HepG2 (cell line): ENCODE results near the gene TRPV4. TPM values are rescaled to one million over a fixed set of nuclear protein-coding genes. Genes with fewer than 3 reads are reported as not detected.

ENCODE experiments used
- ATAC-seq: fragments of 200-7000 bp; cut with Tn5 transposase; 3 replicates; pipeline ENCODE4 v1.9.1; 2020; ENCODE audit warnings: mild to moderate bottlenecking, moderate library complexity
- BruUV-seq: library from RNA; stranded (reverse); fragments of 400-500 nt; replicated peaks from 2 replicates; lab custom pipeline; 2021; lab: Mats Ljungman, UMichigan
- CTCF ChIA-PET: fragments of 300-600 bp; formaldehyde crosslinking; extraction: SDS; loops from one replicate; lab custom pipeline; 2021; ENCODE audit warnings: low total read pairs, inconsistent platforms, low intra/inter-chr PET ratio; lab: Yijun Ruan, JAX
- POLR2A ChIA-PET: fragments of 350-600 bp; sonication (Branson Sonifier 250); formaldehyde crosslinking; loops from one replicate; lab custom pipeline; 2020; ENCODE audit warnings: antibody characterized with exemption, inconsistent platforms; lab: Yijun Ruan, JAX
- DNase-seq: peaks from one replicate; pipeline ENCODE4 v3.0.0-alpha.2; 2015; ENCODE audit warnings: low spot score
- FAIRE-seq: peaks from 3 replicates; lab custom pipeline; 2011; peaks lifted over from hg19 to GRCh38; lab: Jason Lieb, UNC
- H2AFZ ChIP-seq: one replicate; pipeline ENCODE4 v1.6.1; 2011; ENCODE audit warnings: low read length, inconsistent platforms
- H3K27ac ChIP-seq: fragments of 300-600 bp; 3 replicates; pipeline ENCODE4 v1.8.0; 2011; ENCODE audit warnings: mixed run types, mild to moderate bottlenecking, mixed read lengths, low read length, inconsistent platforms; ENCODE audit not compliant: insufficient read depth; ENCODE audit errors: extremely low read length
- H3K27me3 ChIP-seq, 2 experiments: fragments of 200-600 bp in 1 of 2; 2 replicates in 1 of 2; 3 replicates in 1 of 2; pipeline versions ENCODE4 v1.6.0 to v1.8.0; 2011; ENCODE audit warnings: low read length in 2 of 2, mild to moderate bottlenecking in 2 of 2, moderate library complexity in 2 of 2, inconsistent platforms in 1 of 2; ENCODE audit not compliant: insufficient read depth in 2 of 2, control insufficient read depth in 1 of 2
- H3K36me3 ChIP-seq, 2 experiments: fragments of 200-600 bp in 1 of 2; replicated peaks in 1 of 2; 2 replicates in 1 of 2; 3 replicates in 1 of 2; pipeline versions ENCODE4 v1.5.1 to v1.8.0; 2011; ENCODE audit warnings: low read length in 2 of 2, inconsistent platforms in 1 of 2; ENCODE audit not compliant: insufficient read depth in 2 of 2, control insufficient read depth in 1 of 2
- H3K4me1 ChIP-seq: 2 replicates; pipeline ENCODE4 v1.5.1; 2012; ENCODE audit warnings: low read length, inconsistent platforms; ENCODE audit not compliant: insufficient read depth
- H3K4me2 ChIP-seq: 2 replicates; pipeline ENCODE4 v1.6.0; 2011; ENCODE audit warnings: low read depth, low read length, inconsistent platforms
- H3K4me3 ChIP-seq, 3 experiments: fragments of 200-600 bp in 1 of 3; sonication (generic), shearing (Covaris generic) in 1 of 3; replicated peaks in 1 of 3; 2 replicates each; pipeline ENCODE4 v1.5.1; 2011 to 2016; ENCODE audit warnings: low read length in 3 of 3, inconsistent platforms in 2 of 3, low read depth in 2 of 3, mild to moderate bottlenecking in 2 of 3, control low read depth in 1 of 3, mixed read lengths in 1 of 3; ENCODE audit not compliant: insufficient read depth in 1 of 3
- H3K79me2 ChIP-seq: one replicate; pipeline ENCODE4 v1.6.1; 2011; ENCODE audit warnings: low read length, inconsistent platforms; ENCODE audit not compliant: insufficient read depth
- H3K9ac ChIP-seq: 2 replicates; pipeline ENCODE4 v1.6.0; 2011; ENCODE audit warnings: mild to moderate bottlenecking, low read depth, low read length, inconsistent platforms; ENCODE audit not compliant: insufficient read depth
- H3K9me3 ChIP-seq: 2 replicates; pipeline ENCODE4 v1.5.1; 2012; ENCODE audit warnings: mild to moderate bottlenecking, low read length
- H4K20me1 ChIP-seq: 2 replicates; pipeline ENCODE4 v1.6.0; 2011; ENCODE audit warnings: inconsistent platforms, mild to moderate bottlenecking, low read length, moderate library complexity; ENCODE audit not compliant: insufficient read depth
- FOXC1 ChIP-seq: sonication (generic); formaldehyde crosslinking; IDR thresholded peaks from 2 replicates; pipeline ENCODE4 v1.8.0; 2022; ENCODE audit warnings: mild to moderate bottlenecking, missing genetic modification reagents, borderline replicate concordance
- GLMP ChIP-seq: sonication (generic); formaldehyde crosslinking; IDR thresholded peaks from 2 replicates; pipeline ENCODE4 v1.9.0; 2021; ENCODE audit warnings: missing genetic modification reagents, mild to moderate bottlenecking, borderline replicate concordance
- GMEB1 ChIP-seq: sonication (generic); formaldehyde crosslinking; IDR thresholded peaks from 2 replicates; pipeline ENCODE4 v1.5.1; 2020; ENCODE audit warnings: missing genetic modification reagents, mild to moderate bottlenecking, borderline replicate concordance
- MNT ChIP-seq: fragments of 450-650 bp; IDR thresholded peaks from 2 replicates; pipeline ENCODE4 v1.6.1; 2016
- NFYC ChIP-seq: IDR thresholded peaks from 2 replicates; pipeline ENCODE4 v1.6.1; 2016; ENCODE audit warnings: missing genetic modification reagents, missing compliant biosample characterization
- POLR2G ChIP-seq: fragments of 200-400 bp; formaldehyde crosslinking; IDR thresholded peaks from 2 replicates; pipeline ENCODE4 v1.6.1; 2018; ENCODE audit warnings: mild to moderate bottlenecking, low read depth, low read length, moderate library complexity
- SIN3A ChIP-seq: IDR thresholded peaks from 2 replicates; pipeline ENCODE4 v1.6.1; 2011; ENCODE audit warnings: low read depth, mild to moderate bottlenecking, control low read depth, low read length, borderline replicate concordance
- SNAPC2 ChIP-seq: sonication (generic); formaldehyde crosslinking; IDR thresholded peaks from 2 replicates; pipeline ENCODE4 v1.8.1; 2022; ENCODE audit warnings: mild to moderate bottlenecking, missing genetic modification reagents
- ZFX ChIP-seq: sonication (generic); formaldehyde crosslinking; IDR thresholded peaks from 2 replicates; pipeline ENCODE4 v1.4.0; 2020; ENCODE audit warnings: mild to moderate bottlenecking, low read depth, missing genetic modification reagents, moderate library complexity
- ZNF274 ChIP-seq: sonication (generic); formaldehyde crosslinking; IDR thresholded peaks from 2 replicates; pipeline ENCODE4 v1.5.1; 2020; ENCODE audit warnings: mild to moderate bottlenecking, missing genetic modification reagents
- ZNF292 ChIP-seq: sonication (generic); formaldehyde crosslinking; IDR thresholded peaks from 2 replicates; pipeline ENCODE4 v1.8.1; 2022; ENCODE audit warnings: mild to moderate bottlenecking, low read depth, missing genetic modification reagents, borderline replicate concordance
- ZNF350 ChIP-seq: sonication (generic); formaldehyde crosslinking; IDR thresholded peaks from 2 replicates; pipeline ENCODE4 v1.4.0; 2020; ENCODE audit warnings: mild to moderate bottlenecking, low read depth, missing genetic modification reagents, borderline replicate concordance
- ZNF367 ChIP-seq: sonication (generic); formaldehyde crosslinking; IDR thresholded peaks from 2 replicates; pipeline ENCODE4 v1.4.0; 2020; ENCODE audit warnings: missing genetic modification reagents, borderline replicate concordance
- WGBS: methylation state at CpG from one replicate; pipeline ENCODE4 v1.1.6; 2017; ENCODE audit warnings: low lambda C conversion rate; 5-methylcytosine and 5-hydroxymethylcytosine counted together
- in situ Hi-C: cut with HindIII; loops from 2 replicates; pipeline ENCODE4 v1.10.0; 2017; ENCODE audit warnings: low pct_unique_long_range_greater_than_20kb; ENCODE audit not compliant: extremely low pct_ligation_motif_present
- intact Hi-C: fragments of 100-400 bp; cut with micrococcal nuclease; formaldehyde crosslinking; loops from one replicate; pipeline ENCODE4 v1.10.0; 2022; ENCODE audit not compliant: unreplicated experiment
- polyA plus RNA-seq, 8 experiments: library from polyadenylated mRNA; depleted of rRNA in 3 of 8; stranded (reverse) in 7 of 8; unstranded in 1 of 8; fragments of >200 nt; fragmentation: Illumina TruSeq in 4 of 8; extraction: Trizol in 4 of 8; gene quantifications; 2 replicates each; pipeline versions ENCODE4 v1.2.1 to v1.2.3, GENCODE V29; 2011 to 2016; ENCODE audit warnings: low read depth in 4 of 8, missing spikeins in 1 of 8, mixed read lengths in 1 of 8; ENCODE audit not compliant: insufficient read depth in 1 of 8
- total RNA-seq, 5 experiments: library from RNA; depleted of rRNA; stranded (reverse); fragments of >200 nt; fragmentation: Illumina TruSeq; extraction: Trizol; gene quantifications; 2 replicates each; pipeline ENCODE4 v1.2.3, GENCODE V29; 2016; ENCODE audit warnings: low read depth in 1 of 5
- TF ChIP-seq, protein P1 (sequence below): IDR thresholded peaks from 2 replicates; pipeline ENCODE4 v1.4.0; 2020; ENCODE audit warnings: mild to moderate bottlenecking, missing genetic modification reagents

TRPV4 gene
- total and polyA plus RNA-seq, 2 of the 13 experiments (the other 11 are each of a cell fraction or from before 2014, with no cell fraction given) = 0.66 to 4.7 TPM

GRCh38 chr12:109773384-109774011, 59.7 kb downstream of the TRPV4 start:
- FAIRE-seq (no peak), DNase-seq (no peak), ATAC-seq (peak; percentile 62)
- H3K36me3 ChIP-seq = peaks cover 1 to 6% of the 10 kb centered on the region in 2 experiments; a peak in 1 of 5 replicates
- peak overlapping the region; percentile 24 to 65 (median 33); a peak in 5 of 6 replicates for H3K4me3 ChIP-seq
- intact Hi-C loops = loop anchor here (2.0 kb wide), 1 partner anchor 55 kb away; no protein-coding TSS in a partner anchor
- H3K9ac ChIP-seq = peak overlapping the region; percentile 52; the same call in 1 of the 2 replicates
- WGBS = 1% methylated on average over 19 of the region's 21 CpGs
- peak overlapping the region; percentile 98 for H3K4me2 ChIP-seq
- ChIA-PET CTCF (interaction anchor here (3.5 to 4.0 kb wide), 2 partner anchors 176 to 255 kb away, joined by 29 to 31 read pairs; no protein-coding TSS in a partner anchor), POLR2A (interaction anchor here (0.9 to 3.6 kb wide), 8 partner anchors 9 to 233 kb away, joined by 3 to 26 read pairs (median 3); partner anchors contain the start of genes FAM222A, MMAB and MVK)
- in situ Hi-C loops = loop anchor here (5.0 kb wide), 2 partner anchors 61 to 176 kb away; partner anchors contain the start of gene FAM222A
- peak overlapping the region; percentile 39 for H2AFZ ChIP-seq
- H3K79me2 ChIP-seq = no peaks in the 10 kb centered on the region
- no TSS peak for BruUV-seq
- H3K27ac ChIP-seq = no peak overlapping the region
- no peaks in the 10 kb centered on the region for H3K27me3 ChIP-seq
- H4K20me1 ChIP-seq = no peaks in the 10 kb centered on the region
- H3K4me1 ChIP-seq = peaks cover 52% of the 10 kb centered on the region
- no peaks in the 10 kb centered on the region for H3K9me3 ChIP-seq
- TF ChIP-seq ZNF367 (CRISPR knock-in tag) = no peak
- TF ChIP-seq ZNF292 (CRISPR knock-in tag) = 0 out of 2 replicates have a peak, but pooled peaks have one; percentile 19
- peak; percentile 17; the same call in 1 of the 2 replicates for TF ChIP-seq POLR2G
- peak; percentile 15; the same call in 1 of the 2 replicates for TF ChIP-seq ZFX (CRISPR knock-in tag)
- peak; percentile 55; the same call in 1 of the 2 replicates for TF ChIP-seq FOXC1
- TF ChIP-seq, protein P1, sequence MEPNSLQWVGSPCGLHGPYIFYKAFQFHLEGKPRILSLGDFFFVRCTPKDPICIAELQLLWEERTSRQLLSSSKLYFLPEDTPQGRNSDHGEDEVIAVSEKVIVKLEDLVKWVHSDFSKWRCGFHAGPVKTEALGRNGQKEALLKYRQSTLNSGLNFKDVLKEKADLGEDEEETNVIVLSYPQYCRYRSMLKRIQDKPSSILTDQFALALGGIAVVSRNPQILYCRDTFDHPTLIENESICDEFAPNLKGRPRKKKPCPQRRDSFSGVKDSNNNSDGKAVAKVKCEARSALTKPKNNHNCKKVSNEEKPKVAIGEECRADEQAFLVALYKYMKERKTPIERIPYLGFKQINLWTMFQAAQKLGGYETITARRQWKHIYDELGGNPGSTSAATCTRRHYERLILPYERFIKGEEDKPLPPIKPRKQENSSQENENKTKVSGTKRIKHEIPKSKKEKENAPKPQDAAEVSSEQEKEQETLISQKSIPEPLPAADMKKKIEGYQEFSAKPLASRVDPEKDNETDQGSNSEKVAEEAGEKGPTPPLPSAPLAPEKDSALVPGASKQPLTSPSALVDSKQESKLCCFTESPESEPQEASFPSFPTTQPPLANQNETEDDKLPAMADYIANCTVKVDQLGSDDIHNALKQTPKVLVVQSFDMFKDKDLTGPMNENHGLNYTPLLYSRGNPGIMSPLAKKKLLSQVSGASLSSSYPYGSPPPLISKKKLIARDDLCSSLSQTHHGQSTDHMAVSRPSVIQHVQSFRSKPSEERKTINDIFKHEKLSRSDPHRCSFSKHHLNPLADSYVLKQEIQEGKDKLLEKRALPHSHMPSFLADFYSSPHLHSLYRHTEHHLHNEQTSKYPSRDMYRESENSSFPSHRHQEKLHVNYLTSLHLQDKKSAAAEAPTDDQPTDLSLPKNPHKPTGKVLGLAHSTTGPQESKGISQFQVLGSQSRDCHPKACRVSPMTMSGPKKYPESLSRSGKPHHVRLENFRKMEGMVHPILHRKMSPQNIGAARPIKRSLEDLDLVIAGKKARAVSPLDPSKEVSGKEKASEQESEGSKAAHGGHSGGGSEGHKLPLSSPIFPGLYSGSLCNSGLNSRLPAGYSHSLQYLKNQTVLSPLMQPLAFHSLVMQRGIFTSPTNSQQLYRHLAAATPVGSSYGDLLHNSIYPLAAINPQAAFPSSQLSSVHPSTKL = no peak
- peak; percentile 6; the same call in 1 of the 2 replicates for TF ChIP-seq ZNF274 (CRISPR knock-in tag)
- TF ChIP-seq SIN3A = peak; percentile 56; the same call in 1 of the 2 replicates
- TF ChIP-seq MNT = peak; percentile 40
- TF ChIP-seq GMEB1 (CRISPR knock-in tag) = no peak
- peak; percentile 26; the same call in 1 of the 2 replicates for TF ChIP-seq ZNF350 (CRISPR knock-in tag)
- TF ChIP-seq NFYC (CRISPR knock-in tag) = no peak
- TF ChIP-seq GLMP (CRISPR knock-in tag) = no peak
- TF ChIP-seq SNAPC2 (CRISPR knock-in tag) = no peak
